Choroid plexus epithelial cell (primary cell): ENCODE measurements around the gene MYLK4.

ENCODE experiments used
- DNase-seq: peaks from one replicate; pipeline ENCODE4 v3.0.0-alpha.2; 2010; ENCODE audit warnings: low read depth
- H3K4me3 ChIP-seq: 2 replicates; pipeline ENCODE4 v1.5.1; 2011; ENCODE audit warnings: low read depth, mild to moderate bottlenecking, control low read depth, low read length, moderate library complexity
- TF ChIP-seq, protein P1 (sequence below): conservative IDR thresholded peaks from 2 replicates; pipeline ENCODE4 v1.5.1; 2011; ENCODE audit warnings: low read depth, mild to moderate bottlenecking, control low read depth, inconsistent platforms, low read length, moderate library complexity

Gene MYLK4

DNA sequence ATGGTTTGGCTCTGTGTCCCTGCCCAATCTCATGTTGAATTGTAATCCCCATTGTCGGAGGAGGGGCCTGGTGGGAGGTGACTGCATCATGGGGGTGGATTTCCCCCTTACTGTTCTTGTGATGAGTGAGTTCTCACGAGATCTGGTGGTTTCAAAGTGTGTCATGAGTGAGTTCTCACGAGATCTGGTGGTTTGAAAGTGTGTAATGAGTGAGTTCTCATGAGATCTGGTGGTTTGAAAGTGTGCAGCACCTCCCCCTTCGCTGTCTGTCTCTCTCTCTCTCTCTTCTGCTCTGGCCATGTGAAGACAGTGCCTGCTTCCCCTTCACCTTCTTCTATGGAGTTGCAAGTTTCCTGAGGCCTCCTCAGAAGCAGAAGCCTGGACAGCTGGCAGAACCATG lies 87.6 kb downstream of the MYLK4 start:
- DNase-seq = no peak
- H3K4me3 ChIP-seq = no peak overlapping the region
- TF ChIP-seq, protein P1, sequence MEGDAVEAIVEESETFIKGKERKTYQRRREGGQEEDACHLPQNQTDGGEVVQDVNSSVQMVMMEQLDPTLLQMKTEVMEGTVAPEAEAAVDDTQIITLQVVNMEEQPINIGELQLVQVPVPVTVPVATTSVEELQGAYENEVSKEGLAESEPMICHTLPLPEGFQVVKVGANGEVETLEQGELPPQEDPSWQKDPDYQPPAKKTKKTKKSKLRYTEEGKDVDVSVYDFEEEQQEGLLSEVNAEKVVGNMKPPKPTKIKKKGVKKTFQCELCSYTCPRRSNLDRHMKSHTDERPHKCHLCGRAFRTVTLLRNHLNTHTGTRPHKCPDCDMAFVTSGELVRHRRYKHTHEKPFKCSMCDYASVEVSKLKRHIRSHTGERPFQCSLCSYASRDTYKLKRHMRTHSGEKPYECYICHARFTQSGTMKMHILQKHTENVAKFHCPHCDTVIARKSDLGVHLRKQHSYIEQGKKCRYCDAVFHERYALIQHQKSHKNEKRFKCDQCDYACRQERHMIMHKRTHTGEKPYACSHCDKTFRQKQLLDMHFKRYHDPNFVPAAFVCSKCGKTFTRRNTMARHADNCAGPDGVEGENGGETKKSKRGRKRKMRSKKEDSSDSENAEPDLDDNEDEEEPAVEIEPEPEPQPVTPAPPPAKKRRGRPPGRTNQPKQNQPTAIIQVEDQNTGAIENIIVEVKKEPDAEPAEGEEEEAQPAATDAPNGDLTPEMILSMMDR = no peak

DNA sequence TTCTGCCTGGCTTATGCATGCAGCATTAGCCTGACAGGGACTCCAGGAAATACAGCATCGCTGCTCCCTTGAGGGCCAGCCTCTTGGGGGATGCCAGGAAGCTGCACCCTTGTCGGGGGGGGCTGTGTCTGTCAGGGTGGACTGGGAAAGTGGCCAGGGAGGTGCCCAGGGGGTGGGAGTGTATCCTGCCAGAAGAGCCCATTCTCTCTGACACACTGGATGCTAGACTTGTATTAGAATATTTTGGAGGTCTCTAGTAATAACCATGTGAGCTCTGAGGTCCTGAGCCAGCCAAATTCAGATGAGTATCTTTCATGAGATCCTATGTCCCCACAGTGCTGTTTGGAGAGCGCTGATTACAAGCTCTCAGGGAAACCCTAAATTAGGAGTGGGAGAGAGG lies 89.1 kb downstream of the MYLK4 start:
- no peak overlapping the region for H3K4me3 ChIP-seq
- no peak for DNase-seq
- TF ChIP-seq, protein P1 = no peak

DNA sequence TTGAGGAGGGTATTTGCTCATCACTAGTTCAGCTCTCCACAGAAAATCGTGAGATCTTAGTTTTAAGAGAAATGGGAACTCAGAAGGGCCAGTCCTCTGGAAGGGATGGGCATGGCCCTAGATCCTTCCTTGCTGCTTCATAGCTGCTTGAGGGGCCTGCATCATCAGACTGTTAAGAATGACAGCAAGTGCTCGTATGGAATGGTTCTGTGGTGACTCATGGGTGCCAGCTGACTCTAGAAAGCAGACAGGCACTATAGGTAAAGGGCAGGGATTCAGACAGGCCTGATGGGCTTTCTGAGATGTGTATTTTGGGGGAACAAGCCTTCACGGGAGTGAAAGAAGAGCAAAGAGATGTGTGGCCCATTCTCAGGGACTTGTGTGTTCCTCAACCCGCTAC lies 90.8 kb downstream of the MYLK4 start:
- H3K4me3 ChIP-seq = no peak overlapping the region
- TF ChIP-seq, protein P1 = no peak
- DNase-seq = peak; percentile 34

DNA sequence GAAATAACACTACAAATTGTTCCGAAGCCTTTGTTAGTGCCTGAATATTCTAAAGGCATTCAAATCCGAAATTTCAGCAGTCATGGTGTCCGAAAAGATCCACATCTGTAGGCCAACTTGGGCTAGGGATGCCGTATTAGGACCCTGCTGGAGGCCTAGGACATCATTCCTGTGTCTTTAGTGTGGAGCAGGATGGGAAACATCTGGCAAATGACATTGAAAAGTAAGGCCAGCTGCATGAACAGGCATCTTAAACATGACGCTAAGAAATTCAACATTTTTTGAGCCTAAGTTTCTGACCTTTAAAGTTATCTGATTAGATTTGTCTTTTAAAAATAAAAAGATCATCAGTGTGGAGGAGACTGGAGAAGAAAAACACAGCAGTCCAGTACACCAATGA lies 91.3 kb downstream of the MYLK4 start:
- no peak for DNase-seq
- TF ChIP-seq, protein P1 = no peak
- H3K4me3 ChIP-seq = no peak overlapping the region

DNA sequence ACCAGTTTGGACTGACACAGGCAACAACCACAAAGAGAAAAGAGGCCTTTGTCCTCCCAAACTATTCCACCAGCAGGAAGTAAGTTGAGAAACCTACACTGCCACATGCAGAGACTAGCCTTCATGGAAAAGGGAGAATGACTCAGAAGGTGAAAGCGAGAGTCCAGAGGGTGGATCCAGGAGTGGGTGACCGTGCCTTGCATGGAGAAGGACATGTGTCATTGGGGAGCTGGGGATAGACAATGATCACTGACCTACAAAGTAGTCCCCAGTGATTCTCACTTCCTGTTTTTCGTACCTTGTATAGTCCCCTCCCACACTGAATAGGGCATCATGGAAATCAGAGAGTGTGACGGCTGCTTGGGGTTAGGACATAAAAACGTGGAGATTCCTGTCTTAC lies 91.9 kb downstream of the MYLK4 start:
- no peak overlapping the region for H3K4me3 ChIP-seq
- DNase-seq = peak; percentile 31
- TF ChIP-seq, protein P1 = no peak

DNA sequence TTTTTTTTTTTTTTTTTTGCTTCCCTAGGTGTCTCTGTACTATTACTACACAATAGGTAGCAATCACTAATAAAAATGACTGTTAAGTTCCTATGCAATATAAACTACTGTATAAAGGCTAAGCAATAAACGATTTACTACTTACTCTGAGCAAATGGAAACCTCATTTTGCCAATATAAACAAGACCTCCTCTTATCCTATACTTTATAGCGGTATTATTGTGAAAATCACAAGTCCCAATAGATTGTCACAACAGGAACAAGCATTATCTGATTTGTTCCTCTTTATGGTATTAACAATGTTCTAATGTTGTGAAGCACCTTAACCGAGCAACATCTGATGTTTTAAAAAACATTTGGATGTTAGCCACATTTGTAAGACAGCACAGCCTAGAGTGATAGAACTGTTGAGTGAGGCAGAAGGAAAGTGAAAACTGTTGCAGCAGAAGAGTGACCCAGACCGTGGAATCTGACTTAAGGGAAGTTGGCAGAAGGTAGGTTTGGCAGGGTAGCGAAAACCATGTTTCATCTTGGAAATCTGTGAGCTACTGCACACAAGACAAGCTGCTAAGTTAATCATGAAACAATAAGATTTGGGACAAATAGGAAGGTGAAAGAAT lies 94.2 kb downstream of the MYLK4 start:
- TF ChIP-seq, protein P1 = no peak
- DNase-seq = peak; percentile 22
- H3K4me3 ChIP-seq = no peak overlapping the region

DNA sequence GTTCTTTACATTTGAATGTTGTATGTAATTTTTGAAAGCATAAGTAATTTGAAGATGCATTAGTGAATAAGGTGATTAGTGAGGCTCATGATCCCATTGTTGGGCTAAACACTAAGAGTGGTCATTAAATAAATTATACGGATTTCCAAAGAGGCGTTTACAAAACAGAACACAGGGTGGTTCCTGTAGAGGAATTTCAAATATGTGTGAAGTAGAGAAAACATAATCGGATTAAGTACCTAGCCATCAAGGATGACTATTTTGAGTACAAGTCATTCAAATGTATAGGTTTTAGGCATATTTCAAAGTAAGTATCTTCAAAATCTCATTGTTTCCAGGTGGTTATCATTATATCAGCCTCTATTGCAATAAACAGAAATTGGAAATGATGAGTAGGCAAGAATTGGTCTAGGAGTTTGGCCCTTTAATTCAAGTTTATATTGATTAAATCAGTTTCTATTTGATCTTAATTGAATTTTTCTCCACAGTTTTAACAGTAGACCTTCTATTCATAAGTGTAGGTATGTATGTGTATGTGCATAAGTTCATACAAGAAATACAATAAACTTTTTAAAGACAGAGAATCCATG lies 94.8 kb downstream of the MYLK4 start:
- TF ChIP-seq, protein P1 = no peak
- H3K4me3 ChIP-seq = no peak overlapping the region
- no peak for DNase-seq
